Left ventricle myocardium inferior (tissue), 1 donor: ENCODE measurements around the gene GAS5. TPM values are rescaled to one million over a fixed set of nuclear protein-coding genes. Genes with fewer than 3 reads are reported as not detected.
A peak's percentile ranks its signal among the peaks of the same experiment; 100 is the strongest.

Experiments used
- DNase-seq: peaks from one replicate; pipeline ENCODE4 v3.0.0-alpha.2; 2020
- H3K27ac ChIP-seq: fragments of 200-600 bp; replicated peaks from 2 replicates; pipeline ENCODE4 v1.8.0; 2021
- H3K27me3 ChIP-seq: fragments of 200-600 bp; 2 replicates; pipeline ENCODE4 v1.8.0; 2021; ENCODE audit warnings: low read depth
- H3K36me3 ChIP-seq: fragments of 200-600 bp; 2 replicates; pipeline ENCODE4 v1.8.0; 2021
- H3K4me1 ChIP-seq: fragments of 200-600 bp; 2 replicates; pipeline ENCODE4 v1.8.0; 2021
- H3K4me3 ChIP-seq: fragments of 200-600 bp; 2 replicates; pipeline ENCODE4 v1.8.0; 2021; ENCODE audit warnings: mild to moderate bottlenecking, moderate library complexity
- H3K9me3 ChIP-seq: fragments of 200-600 bp; replicated peaks from 2 replicates; pipeline ENCODE4 v1.8.0; 2021
- intact Hi-C: fragments of 100-400 bp; cut with micrococcal nuclease; formaldehyde crosslinking; loops from one replicate; pipeline ENCODE4 v1.11.0; 2022
- total RNA-seq: library from RNA; stranded (reverse); fragmentation: NEBNext Ultra II Directional; extraction: Animal tissue kit (Norgen Biotek cat#: 25700); gene quantifications from one replicate; pipeline ENCODE4 v1.2.1, GENCODE V29; 2021
- TF ChIP-seq, protein P1 (sequence below): fragments of 200-600 bp; IDR thresholded peaks from 2 replicates; pipeline ENCODE4 v1.8.0; 2021; ENCODE audit warnings: antibody characterized with exemption, mild to moderate bottlenecking, borderline replicate concordance
- donor health status: DM: no; HTN: yes; CAD: no; lungs with severe emphysema.

Gene GAS5
- total RNA-seq, 1 donor from 2014 or later = 50.5 TPM

- H3K4me1 ChIP-seq = peaks cover 5% of the 10 kb centered on the region
- no peak overlapping the region for H3K4me3 ChIP-seq
- no peak for DNase-seq
- peaks cover 64% of the 10 kb centered on the region for H3K36me3 ChIP-seq
- peak overlapping the region; percentile 61 for H3K27ac ChIP-seq
- TF ChIP-seq, protein P1, sequence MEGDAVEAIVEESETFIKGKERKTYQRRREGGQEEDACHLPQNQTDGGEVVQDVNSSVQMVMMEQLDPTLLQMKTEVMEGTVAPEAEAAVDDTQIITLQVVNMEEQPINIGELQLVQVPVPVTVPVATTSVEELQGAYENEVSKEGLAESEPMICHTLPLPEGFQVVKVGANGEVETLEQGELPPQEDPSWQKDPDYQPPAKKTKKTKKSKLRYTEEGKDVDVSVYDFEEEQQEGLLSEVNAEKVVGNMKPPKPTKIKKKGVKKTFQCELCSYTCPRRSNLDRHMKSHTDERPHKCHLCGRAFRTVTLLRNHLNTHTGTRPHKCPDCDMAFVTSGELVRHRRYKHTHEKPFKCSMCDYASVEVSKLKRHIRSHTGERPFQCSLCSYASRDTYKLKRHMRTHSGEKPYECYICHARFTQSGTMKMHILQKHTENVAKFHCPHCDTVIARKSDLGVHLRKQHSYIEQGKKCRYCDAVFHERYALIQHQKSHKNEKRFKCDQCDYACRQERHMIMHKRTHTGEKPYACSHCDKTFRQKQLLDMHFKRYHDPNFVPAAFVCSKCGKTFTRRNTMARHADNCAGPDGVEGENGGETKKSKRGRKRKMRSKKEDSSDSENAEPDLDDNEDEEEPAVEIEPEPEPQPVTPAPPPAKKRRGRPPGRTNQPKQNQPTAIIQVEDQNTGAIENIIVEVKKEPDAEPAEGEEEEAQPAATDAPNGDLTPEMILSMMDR = no peak
- no peaks in the 10 kb centered on the region for H3K27me3 ChIP-seq
- H3K9me3 ChIP-seq = no peaks in the 10 kb centered on the region
- intact Hi-C loops = no loop called here
These were observed 14.7 kb downstream of the GAS5 start for GRCh38 chr1:173853074-173853473.

GRCh38 chr1:173852105-173852504, 15.7 kb downstream of the GAS5 start:
- H3K27ac ChIP-seq = no peak overlapping the region
- peaks cover 62% of the 10 kb centered on the region for H3K36me3 ChIP-seq
- DNase-seq = no peak
- peaks cover 5% of the 10 kb centered on the region for H3K4me1 ChIP-seq
- no peaks in the 10 kb centered on the region for H3K27me3 ChIP-seq
- TF ChIP-seq, protein P1 = no peak
- no peaks in the 10 kb centered on the region for H3K9me3 ChIP-seq
- H3K4me3 ChIP-seq = no peak overlapping the region
- intact Hi-C loops = no loop called here

DNA sequence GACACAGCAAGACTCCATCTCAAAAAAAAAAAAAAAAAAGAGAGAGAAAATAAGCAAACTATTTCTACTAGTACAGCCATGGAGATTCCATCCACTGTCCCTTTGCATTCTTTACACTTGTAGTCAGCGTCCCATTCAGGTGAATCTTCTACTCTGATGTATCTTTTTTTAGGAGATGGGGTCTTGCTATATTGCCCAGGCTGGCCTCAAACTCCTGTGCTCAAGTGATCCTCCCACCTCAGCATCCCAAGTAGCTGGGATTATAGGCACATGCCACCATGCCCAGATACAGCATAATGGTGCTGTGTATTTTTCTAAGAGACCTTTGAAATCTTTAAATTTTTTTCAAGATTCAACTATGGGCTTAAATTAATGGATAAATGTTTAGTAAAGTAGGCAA, 35.0 kb downstream of the GAS5 start:
- intact Hi-C loops = no loop called here
- Histone ChIP-seq H3K27ac (no peak overlapping the region), H3K27me3 (no peaks in the 10 kb centered on the region), H3K4me1 (no peaks in the 10 kb centered on the region), H3K4me3 (no peak overlapping the region), H3K36me3 (peaks cover 73% of the 10 kb centered on the region), H3K9me3 (no peaks in the 10 kb centered on the region)
- TF ChIP-seq, protein P1 = no peak
- DNase-seq = no peak

DNA sequence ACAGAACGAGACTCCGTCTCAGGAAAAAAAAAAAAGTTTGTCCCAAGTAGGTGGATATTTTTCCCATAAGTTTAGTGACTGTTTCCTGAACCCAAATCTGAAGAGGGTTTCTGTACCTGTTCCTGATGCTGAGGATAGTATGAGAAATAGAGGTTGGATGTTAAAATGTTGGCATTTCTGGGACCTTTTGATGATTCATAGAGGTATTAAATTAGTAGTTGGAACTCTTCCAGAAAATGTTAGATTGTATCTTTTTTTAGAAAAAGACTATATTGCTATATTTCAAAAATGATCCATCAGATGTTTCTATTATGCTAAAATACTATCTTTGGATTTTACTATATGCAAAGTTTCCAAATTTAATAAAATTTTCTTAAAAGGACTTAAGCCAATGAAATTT, 40.2 kb downstream of the GAS5 start:
- H3K9me3 ChIP-seq = no peaks in the 10 kb centered on the region
- H3K36me3 ChIP-seq = peaks cover 22% of the 10 kb centered on the region
- DNase-seq = no peak
- no peaks in the 10 kb centered on the region for H3K27me3 ChIP-seq
- intact Hi-C loops = loop anchor here (10.0 kb wide), 1 partner anchor 1083 kb away; no protein-coding TSS in a partner anchor
- TF ChIP-seq, protein P1 = no peak
- H3K4me1 ChIP-seq = peaks cover 30% of the 10 kb centered on the region
- H3K4me3 ChIP-seq = no peak overlapping the region
- no peak overlapping the region for H3K27ac ChIP-seq

GRCh38 chr1:173824315-173825081, 43.3 kb downstream of the GAS5 start, which contains the start of the genes CENPL and DARS2:
Gene CENPL, minus strand, starts transcription at chr1:173824883. Its CDS starts 13,584 bp downstream, at chr1:173811299.
Gene DARS2, plus strand, starts transcription at chr1:173824673. Its CDS starts 557 bp downstream, at chr1:173825230.
- no peaks in the 10 kb centered on the region for H3K9me3 ChIP-seq
- DNase-seq = peak; percentile 96
- H3K27me3 ChIP-seq = no peaks in the 10 kb centered on the region
- TF ChIP-seq, protein P1 = no peak
- peak within 1 kb of the TSS; percentile 91 for H3K4me3 ChIP-seq
- intact Hi-C loops = loop anchor here (10.0 kb wide), 1 partner anchor 1080 kb away; no protein-coding TSS in a partner anchor
- H3K4me1 ChIP-seq = peaks cover 30% of the 10 kb centered on the region
- H3K27ac ChIP-seq = peak within 1 kb of the TSS; percentile 97
- H3K36me3 ChIP-seq = no peaks in the 10 kb centered on the region
